ENCODE data around the gene RNF150. TPM values are rescaled to one million over a fixed set of nuclear protein-coding genes. Genes with fewer than 3 reads are reported as not detected.

The RNF150 gene
- total and polyA plus RNA-seq, 12 donors = 10.8 to 131 (median 93.3) TPM

DNA sequence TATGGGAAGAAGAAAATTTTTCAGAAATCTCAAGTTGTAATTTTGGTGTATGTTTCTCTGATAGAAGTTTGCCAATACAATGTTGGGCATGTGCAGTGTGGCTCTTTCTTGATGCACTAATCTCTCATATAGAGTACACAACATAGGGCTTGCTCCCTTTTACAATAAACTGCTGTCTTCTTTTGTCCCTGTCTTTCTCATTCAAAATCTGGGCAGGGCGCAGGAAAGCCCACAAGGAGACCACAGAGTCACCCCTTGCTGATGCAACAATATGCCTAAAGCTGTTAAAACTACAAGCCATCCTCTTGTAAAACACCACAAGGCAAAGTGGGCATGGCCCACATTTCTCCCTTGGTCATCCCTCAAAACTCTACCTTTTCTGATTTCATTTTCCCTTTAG, 313.7 kb downstream of the RNF150 start:
- H3K4me3 ChIP-seq = no peak overlapping the region
- H3K36me3 ChIP-seq = no peaks in the 10 kb centered on the region
- no peak overlapping the region for H3K27ac ChIP-seq
- H3K27me3 ChIP-seq = no peaks in the 10 kb centered on the region
- H3K9me3 ChIP-seq = peaks cover 0 to 7% (median 0%) of the 10 kb centered on the region in 11 donors
- ATAC-seq (no peak), DNase-seq (no peak)
- intact Hi-C loops (cut with DNase I) = no loop called here
- H3K4me1 ChIP-seq = no peaks in the 10 kb centered on the region
- 96 to 100% methylated on average over 1 of the region's 1 CpG for WGBS, 2 donors
- TF ChIP-seq, protein P1, sequence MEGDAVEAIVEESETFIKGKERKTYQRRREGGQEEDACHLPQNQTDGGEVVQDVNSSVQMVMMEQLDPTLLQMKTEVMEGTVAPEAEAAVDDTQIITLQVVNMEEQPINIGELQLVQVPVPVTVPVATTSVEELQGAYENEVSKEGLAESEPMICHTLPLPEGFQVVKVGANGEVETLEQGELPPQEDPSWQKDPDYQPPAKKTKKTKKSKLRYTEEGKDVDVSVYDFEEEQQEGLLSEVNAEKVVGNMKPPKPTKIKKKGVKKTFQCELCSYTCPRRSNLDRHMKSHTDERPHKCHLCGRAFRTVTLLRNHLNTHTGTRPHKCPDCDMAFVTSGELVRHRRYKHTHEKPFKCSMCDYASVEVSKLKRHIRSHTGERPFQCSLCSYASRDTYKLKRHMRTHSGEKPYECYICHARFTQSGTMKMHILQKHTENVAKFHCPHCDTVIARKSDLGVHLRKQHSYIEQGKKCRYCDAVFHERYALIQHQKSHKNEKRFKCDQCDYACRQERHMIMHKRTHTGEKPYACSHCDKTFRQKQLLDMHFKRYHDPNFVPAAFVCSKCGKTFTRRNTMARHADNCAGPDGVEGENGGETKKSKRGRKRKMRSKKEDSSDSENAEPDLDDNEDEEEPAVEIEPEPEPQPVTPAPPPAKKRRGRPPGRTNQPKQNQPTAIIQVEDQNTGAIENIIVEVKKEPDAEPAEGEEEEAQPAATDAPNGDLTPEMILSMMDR (IDR thresholded peaks at IDR 0.05) = no peak

DNA sequence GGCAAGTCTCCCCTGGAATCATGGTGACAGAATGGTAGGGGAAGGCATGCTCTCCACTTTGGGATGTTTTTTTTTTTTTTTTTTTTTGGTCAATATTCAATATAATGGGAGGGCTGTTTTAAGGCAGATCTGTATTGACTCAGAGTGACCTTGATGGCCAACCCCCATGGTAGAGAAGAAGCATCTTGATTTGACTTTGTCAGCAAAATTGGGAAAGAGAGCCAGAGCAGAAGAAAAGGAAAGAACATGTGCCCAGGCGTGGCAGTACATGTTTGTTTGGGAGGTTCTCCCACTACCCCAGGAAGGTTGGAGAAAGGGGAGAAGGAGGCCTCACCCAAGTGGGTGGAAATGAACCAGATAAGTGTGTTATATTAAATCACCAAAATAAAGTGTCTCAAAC, 314.8 kb downstream of the RNF150 start:
- peaks cover 0 to 7% (median 0%) of the 10 kb centered on the region in 11 donors for H3K9me3 ChIP-seq
- H3K36me3 ChIP-seq = no peaks in the 10 kb centered on the region
- ATAC-seq (no peak), DNase-seq (no peak)
- WGBS, 2 donors = 94 to 100% methylated on average over 1 of the region's 1 CpG
- intact Hi-C loops (cut with DNase I) = no loop called here
- no peak overlapping the region for H3K27ac ChIP-seq
- TF ChIP-seq, protein P1 (IDR thresholded peaks at IDR 0.05) = no peak
- H3K4me1 ChIP-seq = no peaks in the 10 kb centered on the region
- no peaks in the 10 kb centered on the region for H3K27me3 ChIP-seq
- no peak overlapping the region for H3K4me3 ChIP-seq

DNA sequence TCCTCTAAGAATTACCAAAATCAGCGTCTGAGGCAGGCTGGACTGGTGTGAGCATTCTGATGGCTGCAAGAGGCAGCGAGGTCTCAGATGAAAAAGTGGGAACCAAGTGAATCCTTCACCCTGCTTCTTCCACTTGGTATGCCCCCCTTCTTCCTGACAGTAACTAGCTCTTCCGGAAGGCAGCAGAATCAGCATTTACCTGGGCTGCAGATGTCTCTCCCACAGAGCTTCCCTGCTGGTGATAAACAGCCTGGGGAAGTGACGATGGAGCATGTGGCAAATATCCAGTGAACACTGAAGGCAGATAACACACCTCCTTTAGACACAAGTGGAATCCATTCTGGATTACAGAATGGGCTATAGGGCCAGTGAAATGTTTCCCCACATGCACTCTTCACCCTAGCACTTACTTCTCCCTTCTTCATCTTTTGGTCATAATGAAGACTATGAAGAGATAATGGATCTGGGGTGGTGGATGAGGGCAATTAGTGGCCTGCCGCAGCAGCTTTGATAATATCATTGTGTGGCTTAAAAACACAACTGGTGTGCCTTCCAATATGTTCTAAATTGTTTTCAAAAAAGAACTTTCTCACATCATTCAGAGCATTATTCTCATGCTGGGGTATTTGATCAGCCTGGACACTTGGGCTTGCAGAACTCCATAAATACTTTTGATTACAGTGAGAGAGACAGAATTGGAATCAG, 316.3 kb downstream of the RNF150 start:
- ATAC-seq (no peak), DNase-seq (no peak)
- Histone ChIP-seq H3K4me1 (no peaks in the 10 kb centered on the region), H3K27ac (no peak overlapping the region), H3K4me3 (no peak overlapping the region), H3K36me3 (no peaks in the 10 kb centered on the region), H3K9me3 (peaks cover 0 to 7% (median 0%) of the 10 kb centered on the region in 11 donors), H3K27me3 (no peaks in the 10 kb centered on the region)
- intact Hi-C loops (cut with DNase I) = no loop called here
- WGBS, 2 donors = 65 to 66% methylated on average over 5 of the region's 5 CpGs
- TF ChIP-seq, protein P1 (IDR thresholded peaks at IDR 0.05) = no peak

DNA sequence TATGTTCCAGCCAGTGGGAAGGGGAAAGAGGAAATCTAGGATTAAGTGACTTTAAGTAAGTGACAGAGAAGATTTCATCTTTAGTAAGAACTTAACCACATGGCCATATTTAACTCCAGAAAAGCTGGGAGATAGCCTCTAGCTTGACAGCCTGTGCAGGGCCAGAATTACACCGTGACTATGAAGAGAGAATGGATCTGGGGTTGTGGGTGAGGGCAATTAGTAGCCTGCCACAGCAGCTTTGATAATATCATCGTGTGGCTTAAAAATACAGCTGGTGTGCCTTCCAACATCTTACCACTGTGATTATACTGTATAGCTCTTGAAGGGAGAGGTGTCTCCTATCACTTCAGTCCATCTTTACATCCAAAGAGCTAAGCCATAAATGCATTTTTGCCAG, 319.5 kb downstream of the RNF150 start:
- WGBS, 2 donors = 74 to 78% methylated on average over 2 of the region's 2 CpGs
- Histone ChIP-seq H3K9me3 (no peaks in the 10 kb centered on the region), H3K4me3 (no peak overlapping the region), H3K27me3 (no peaks in the 10 kb centered on the region), H3K36me3 (no peaks in the 10 kb centered on the region), H3K27ac (no peak overlapping the region), H3K4me1 (peaks cover 0 to 16% (median 12%) of the 10 kb centered on the region in 9 donors)
- TF ChIP-seq, protein P1 (IDR thresholded peaks at IDR 0.05) = no peak
- ATAC-seq = no peak
- DNase-seq = no peak
- intact Hi-C loops (cut with DNase I) = no loop called here

Data from heart right ventricle (tissue), 16 donors.